Measurements from ENCODE around the gene LKAAEAR1.

The LKAAEAR1 gene

GRCh38 chr20:64119681-64120341 is 35.6 kb upstream of the LKAAEAR1 start:
- TF ChIP-seq ZBTB7A (IDR thresholded peaks at IDR 0.05; ENCODE audit: low read depth) (peak; percentile 3; the same call in 1 of the 2 replicates), FOXM1 (IDR thresholded peaks at IDR 0.05; ENCODE audit: borderline replicate concordance, low read depth) (no peak)

GRCh38 chr20:64119301-64119680 is 35.1 kb upstream of the LKAAEAR1 start:
- TF ChIP-seq EP300 (IDR thresholded peaks at IDR 0.05; ENCODE audit: borderline replicate concordance) (no peak), CEBPB (IDR thresholded peaks at IDR 0.05) (no peak), ZBTB7A (IDR thresholded peaks at IDR 0.05; ENCODE audit: low read depth) (no peak), CREB1 (IDR thresholded peaks at IDR 0.05; ENCODE audit: low read depth) (no peak), TAF1 (IDR thresholded peaks at IDR 0.05; ENCODE audit: low read depth) (no peak), RAD21 (IDR thresholded peaks at IDR 0.05; ENCODE audit: low read depth) (no peak), NFIC (IDR thresholded peaks at IDR 0.05) (no peak), YY1 (IDR thresholded peaks at IDR 0.05; ENCODE audit: low read depth) (no peak), FOXM1 (IDR thresholded peaks at IDR 0.05; ENCODE audit: borderline replicate concordance, low read depth) (no peak), TEAD4 (IDR thresholded peaks at IDR 0.05) (no peak), EGR1 (IDR thresholded peaks at IDR 0.05) (no peak), REST (IDR thresholded peaks at IDR 0.05; ENCODE audit: low read depth) (no peak), TCF12 (IDR thresholded peaks at IDR 0.05; ENCODE audit: low read depth) (no peak)

- no peak for TF ChIP-seq REST (IDR thresholded peaks at IDR 0.05; ENCODE audit: low read depth)
- no peak for TF ChIP-seq TCF12 (IDR thresholded peaks at IDR 0.05; ENCODE audit: low read depth)
- TF ChIP-seq ZBTB7A (IDR thresholded peaks at IDR 0.05; ENCODE audit: low read depth): no peak
- no peak for TF ChIP-seq NFIC (IDR thresholded peaks at IDR 0.05)
- no peak for TF ChIP-seq CEBPB (IDR thresholded peaks at IDR 0.05)
- no peak for TF ChIP-seq YY1 (IDR thresholded peaks at IDR 0.05; ENCODE audit: low read depth)
- no peak for TF ChIP-seq FOXM1 (IDR thresholded peaks at IDR 0.05; ENCODE audit: borderline replicate concordance, low read depth)
- no peak for TF ChIP-seq USF1 (IDR thresholded peaks at IDR 0.05)
- no peak for TF ChIP-seq RAD21 (IDR thresholded peaks at IDR 0.05; ENCODE audit: low read depth)
- TF ChIP-seq TAF1 (IDR thresholded peaks at IDR 0.05; ENCODE audit: low read depth): no peak
- no peak for TF ChIP-seq EGR1 (IDR thresholded peaks at IDR 0.05)
- TF ChIP-seq CREB1 (IDR thresholded peaks at IDR 0.05; ENCODE audit: low read depth): no peak
- no peak for TF ChIP-seq TEAD4 (IDR thresholded peaks at IDR 0.05)
- no peak for TF ChIP-seq EP300 (IDR thresholded peaks at IDR 0.05; ENCODE audit: borderline replicate concordance)
- no peak for TF ChIP-seq MAX (IDR thresholded peaks at IDR 0.05)
Measured at GRCh38 chr20:64116541-64117431, 32.6 kb upstream of the LKAAEAR1 start.

- TF ChIP-seq FOXM1 (IDR thresholded peaks at IDR 0.05; ENCODE audit: borderline replicate concordance, low read depth): no peak
Measured at GRCh38 chr20:64116016-64116415, 31.8 kb upstream of the LKAAEAR1 start.

GRCh38 chr20:64115171-64115911 is 31.1 kb upstream of the LKAAEAR1 start:
- TF ChIP-seq ZBTB7A (IDR thresholded peaks at IDR 0.05; ENCODE audit: low read depth) (no peak), USF1 (IDR thresholded peaks at IDR 0.05) (no peak), MAX (IDR thresholded peaks at IDR 0.05) (no peak), TCF12 (IDR thresholded peaks at IDR 0.05; ENCODE audit: low read depth) (no peak)
